ENCODE measurements around the gene ENTPD6.

- TF ChIP-seq, protein P1, sequence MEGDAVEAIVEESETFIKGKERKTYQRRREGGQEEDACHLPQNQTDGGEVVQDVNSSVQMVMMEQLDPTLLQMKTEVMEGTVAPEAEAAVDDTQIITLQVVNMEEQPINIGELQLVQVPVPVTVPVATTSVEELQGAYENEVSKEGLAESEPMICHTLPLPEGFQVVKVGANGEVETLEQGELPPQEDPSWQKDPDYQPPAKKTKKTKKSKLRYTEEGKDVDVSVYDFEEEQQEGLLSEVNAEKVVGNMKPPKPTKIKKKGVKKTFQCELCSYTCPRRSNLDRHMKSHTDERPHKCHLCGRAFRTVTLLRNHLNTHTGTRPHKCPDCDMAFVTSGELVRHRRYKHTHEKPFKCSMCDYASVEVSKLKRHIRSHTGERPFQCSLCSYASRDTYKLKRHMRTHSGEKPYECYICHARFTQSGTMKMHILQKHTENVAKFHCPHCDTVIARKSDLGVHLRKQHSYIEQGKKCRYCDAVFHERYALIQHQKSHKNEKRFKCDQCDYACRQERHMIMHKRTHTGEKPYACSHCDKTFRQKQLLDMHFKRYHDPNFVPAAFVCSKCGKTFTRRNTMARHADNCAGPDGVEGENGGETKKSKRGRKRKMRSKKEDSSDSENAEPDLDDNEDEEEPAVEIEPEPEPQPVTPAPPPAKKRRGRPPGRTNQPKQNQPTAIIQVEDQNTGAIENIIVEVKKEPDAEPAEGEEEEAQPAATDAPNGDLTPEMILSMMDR (IDR thresholded peaks at IDR 0.05): no peak
- no peak for TF ChIP-seq POLR2A (IDR thresholded peaks at IDR 0.05)
These were observed 31.9 kb downstream of the ENTPD6 start for GRCh38 chr20:25227317-25227831.

Data from heart left ventricle (tissue), 13 donors.